Astrocyte (in vitro differentiated cells and primary cell): ENCODE results near the gene MYL10.

Source experiments
- EZH2 ChIP-seq: IDR thresholded peaks from 2 replicates; pipeline ENCODE4 v1.6.1; 2012; ENCODE audit warnings: mild to moderate bottlenecking, low read length, inconsistent platforms; ENCODE audit not compliant: insufficient read depth
- TF ChIP-seq, protein P1 (sequence below): IDR thresholded peaks from 2 replicates; pipeline ENCODE4 v1.5.1; 2011; ENCODE audit warnings: low read depth, mild to moderate bottlenecking, inconsistent platforms, low read length, moderate library complexity; ENCODE audit not compliant: insufficient read depth

DNA sequence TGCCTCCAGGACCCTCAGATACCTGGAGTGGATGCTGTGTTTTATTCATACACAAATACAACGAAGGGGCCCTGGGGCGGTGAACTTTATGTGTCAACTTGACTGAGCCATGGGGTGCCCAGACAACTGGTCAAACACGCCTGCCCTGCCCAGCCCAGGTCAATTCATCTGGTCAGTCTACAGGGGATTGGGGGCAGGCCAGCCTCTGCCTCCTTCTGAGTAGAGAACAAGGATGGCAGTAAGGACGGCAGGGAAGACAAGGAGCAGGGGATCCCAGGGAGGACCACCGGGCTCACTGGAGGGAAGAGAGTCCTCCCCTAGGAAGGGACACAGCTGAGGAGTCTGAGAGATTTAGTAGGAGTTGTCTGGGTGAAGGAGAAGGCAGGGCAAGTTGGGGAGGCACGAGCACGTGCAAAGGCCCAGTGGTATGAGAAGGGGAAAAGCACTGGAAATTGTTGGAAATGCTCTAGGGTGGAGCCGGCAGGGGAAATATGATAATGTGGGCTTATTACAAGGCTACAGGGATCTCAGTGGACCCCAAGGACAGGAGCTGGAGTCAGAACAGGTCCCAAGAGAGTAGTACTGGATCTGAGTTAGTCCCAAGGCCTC, 63.4 kb downstream of the MYL10 start:
- TF ChIP-seq, protein P1, sequence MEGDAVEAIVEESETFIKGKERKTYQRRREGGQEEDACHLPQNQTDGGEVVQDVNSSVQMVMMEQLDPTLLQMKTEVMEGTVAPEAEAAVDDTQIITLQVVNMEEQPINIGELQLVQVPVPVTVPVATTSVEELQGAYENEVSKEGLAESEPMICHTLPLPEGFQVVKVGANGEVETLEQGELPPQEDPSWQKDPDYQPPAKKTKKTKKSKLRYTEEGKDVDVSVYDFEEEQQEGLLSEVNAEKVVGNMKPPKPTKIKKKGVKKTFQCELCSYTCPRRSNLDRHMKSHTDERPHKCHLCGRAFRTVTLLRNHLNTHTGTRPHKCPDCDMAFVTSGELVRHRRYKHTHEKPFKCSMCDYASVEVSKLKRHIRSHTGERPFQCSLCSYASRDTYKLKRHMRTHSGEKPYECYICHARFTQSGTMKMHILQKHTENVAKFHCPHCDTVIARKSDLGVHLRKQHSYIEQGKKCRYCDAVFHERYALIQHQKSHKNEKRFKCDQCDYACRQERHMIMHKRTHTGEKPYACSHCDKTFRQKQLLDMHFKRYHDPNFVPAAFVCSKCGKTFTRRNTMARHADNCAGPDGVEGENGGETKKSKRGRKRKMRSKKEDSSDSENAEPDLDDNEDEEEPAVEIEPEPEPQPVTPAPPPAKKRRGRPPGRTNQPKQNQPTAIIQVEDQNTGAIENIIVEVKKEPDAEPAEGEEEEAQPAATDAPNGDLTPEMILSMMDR: no peak
- no peak for TF ChIP-seq EZH2
